Pancreas (tissue), 10 donors: ENCODE results near the gene CRIP3. TPM values are rescaled to one million over a fixed set of nuclear protein-coding genes. Genes with fewer than 3 reads are reported as not detected.

Experiments
- ATAC-seq, 4 donors: fragments of 200-7000 bp; cut with Tn5 transposase; one replicate each; pipeline versions ENCODE4 v1.8.0 to v1.9.1; 2020; ENCODE audit warnings: mild to moderate bottlenecking in 4 of 4, moderate library complexity in 4 of 4
- DNase-seq, 6 donors: peaks; one replicate each; pipeline ENCODE4 v3.0.0-alpha.2; 2020
- FAIRE-seq: peaks from 2 replicates; lab custom pipeline; 2012; peaks lifted over from hg19 to GRCh38; lab: Jason Lieb, UNC
- H3K27ac ChIP-seq, 4 donors: fragments of 200-600 bp; sonication (generic); 1 replicate in 3 of 4; 2 replicates in 1 of 4; pipeline versions ENCODE4 v1.5.0 to v1.8.0; 2020
- H3K27me3 ChIP-seq, 4 donors: fragments of 200-600 bp; one replicate each; pipeline ENCODE4 v1.8.0; 2021
- H3K36me3 ChIP-seq, 3 donors: fragments of 200-600 bp; sonication (generic) in 1 of 3; one replicate each; pipeline versions ENCODE4 v1.5.0 to v1.8.0; 2020 to 2021
- H3K4me1 ChIP-seq, 3 donors: fragments of 200-600 bp; one replicate each; pipeline ENCODE4 v1.8.0; 2021
- H3K4me3 ChIP-seq, 4 donors: fragments of 200-600 bp; sonication (generic) in 2 of 4; one replicate each; pipeline versions ENCODE4 v1.5.0 to v1.8.0; 2020 to 2021
- H3K9me3 ChIP-seq, 4 donors: fragments of 200-600 bp; one replicate each; pipeline ENCODE4 v1.8.0; 2021
- WGBS, 2 donors: extraction: QIAGEN DNeasy Blood & Tissue Kit; methylation state at CpG; one replicate each; pipeline ENCODE4 v1.1.7; 2013; 5-methylcytosine and 5-hydroxymethylcytosine counted together
- intact Hi-C, 3 donors: fragments of 100-400 bp; cut with DNase I; formaldehyde crosslinking; loops; one replicate each; pipeline versions ENCODE4 v1.11.1 to v1.14.2; 2022
- polyA plus RNA-seq, 2 donors: library from polyadenylated mRNA; stranded (reverse); fragments of 200-250 nt; gene quantifications; one replicate each; pipeline ENCODE4 v1.2.3, GENCODE V29; 2013
- total RNA-seq, 6 donors: library from RNA; stranded (reverse); fragmentation: NEBNext Ultra II Directional in 4 of 6; extraction: Animal tissue kit (Norgen Biotek cat#: 25700) in 4 of 6; gene quantifications; one replicate each; pipeline versions ENCODE4 v1.2.1 to v1.2.4, GENCODE V29; 2021 to 2023
- TF ChIP-seq, protein P1 (sequence below), 4 donors: fragments of 200-600 bp; sonication (generic) in 3 of 4; IDR thresholded peaks; one replicate each; pipeline versions ENCODE4 v1.5.0 to v1.8.0; 2021; ENCODE audit warnings: antibody characterized with exemption in 4 of 4
- donor health status: healthy with polysubstance abuse.
- donor health status: DM: no; HTN: no; CAD: no; lungs with moderate emphysema.
- donor health status: DM: no; HTN: no; CAD: no.
- donor health status: control.
- donor health status: control.
- donor health status: Bipolar disorder and iron deficiency.
- donor health status: DM: yes; HTN: yes; CAD: no.
- donor health status: DM: no; HTN: no; CAD: no.
- donor health status: DM: no; HTN: no; CAD: no.
- donor health status: DM: yes; HTN: yes; CAD: no.

CRIP3 gene
- total and polyA plus RNA-seq, 8 donors = 0.46 to 9.7 (median 2.0) TPM

DNA sequence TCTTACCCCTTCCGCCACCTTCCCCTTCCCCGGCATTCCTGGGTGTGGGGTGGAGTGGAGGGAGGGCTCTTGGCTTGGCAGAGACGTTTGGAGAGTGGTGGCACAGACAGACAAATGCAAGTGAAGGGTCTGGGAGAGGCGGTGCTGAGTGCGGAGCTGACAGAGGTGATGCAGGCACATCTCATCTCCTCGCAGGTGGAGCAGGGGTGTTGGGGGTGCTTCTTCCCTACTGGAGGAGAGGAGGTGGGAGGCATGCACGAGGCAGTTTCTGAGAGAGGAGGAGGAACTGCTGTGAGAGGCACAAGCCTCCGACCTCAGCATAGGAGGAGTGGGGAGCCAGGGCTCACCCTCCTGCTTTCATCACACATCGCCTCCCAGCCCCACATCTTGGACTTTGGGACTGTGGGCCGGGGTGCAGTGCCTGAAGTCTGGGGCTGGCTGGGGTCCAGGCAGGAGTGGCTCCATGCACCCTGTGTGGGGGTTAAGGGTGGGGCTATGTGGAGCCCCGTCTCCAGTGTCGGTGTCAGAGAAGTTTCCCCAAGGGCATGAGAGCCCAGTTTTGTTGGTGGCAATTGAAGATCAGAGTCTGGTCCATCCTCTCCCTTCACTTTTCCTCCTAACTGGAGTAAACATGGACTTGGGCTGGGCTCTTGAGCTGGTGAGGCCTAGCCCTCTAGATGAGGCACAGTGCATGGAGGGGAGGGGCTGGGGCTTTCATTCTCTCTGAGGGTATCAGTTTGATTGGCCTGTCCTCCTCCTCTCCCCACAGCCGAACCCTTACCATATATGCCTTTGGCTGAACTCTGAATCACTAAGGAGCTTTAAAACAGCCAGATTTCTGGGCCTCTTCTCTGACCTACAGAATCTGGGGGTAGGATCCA is 30.7 kb downstream of the CRIP3 start:
- no peak for FAIRE-seq
- WGBS, 2 donors = 85 to 91% methylated on average over 13 of the region's 13 CpGs
- intact Hi-C loops = no loop called here
- no peaks in the 10 kb centered on the region for H3K9me3 ChIP-seq
- H3K4me1 ChIP-seq = no peaks in the 10 kb centered on the region
- peak in 1 of 6 donors; percentile 25 for DNase-seq
- no peaks in the 10 kb centered on the region for H3K36me3 ChIP-seq
- ATAC-seq = peak in 1 of 4 donors; percentile 6
- no peak overlapping the region for H3K4me3 ChIP-seq
- TF ChIP-seq, protein P1, sequence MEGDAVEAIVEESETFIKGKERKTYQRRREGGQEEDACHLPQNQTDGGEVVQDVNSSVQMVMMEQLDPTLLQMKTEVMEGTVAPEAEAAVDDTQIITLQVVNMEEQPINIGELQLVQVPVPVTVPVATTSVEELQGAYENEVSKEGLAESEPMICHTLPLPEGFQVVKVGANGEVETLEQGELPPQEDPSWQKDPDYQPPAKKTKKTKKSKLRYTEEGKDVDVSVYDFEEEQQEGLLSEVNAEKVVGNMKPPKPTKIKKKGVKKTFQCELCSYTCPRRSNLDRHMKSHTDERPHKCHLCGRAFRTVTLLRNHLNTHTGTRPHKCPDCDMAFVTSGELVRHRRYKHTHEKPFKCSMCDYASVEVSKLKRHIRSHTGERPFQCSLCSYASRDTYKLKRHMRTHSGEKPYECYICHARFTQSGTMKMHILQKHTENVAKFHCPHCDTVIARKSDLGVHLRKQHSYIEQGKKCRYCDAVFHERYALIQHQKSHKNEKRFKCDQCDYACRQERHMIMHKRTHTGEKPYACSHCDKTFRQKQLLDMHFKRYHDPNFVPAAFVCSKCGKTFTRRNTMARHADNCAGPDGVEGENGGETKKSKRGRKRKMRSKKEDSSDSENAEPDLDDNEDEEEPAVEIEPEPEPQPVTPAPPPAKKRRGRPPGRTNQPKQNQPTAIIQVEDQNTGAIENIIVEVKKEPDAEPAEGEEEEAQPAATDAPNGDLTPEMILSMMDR (IDR thresholded peaks at IDR 0.05) = no peak
- H3K27ac ChIP-seq = no peak overlapping the region
- no peaks in the 10 kb centered on the region for H3K27me3 ChIP-seq

DNA sequence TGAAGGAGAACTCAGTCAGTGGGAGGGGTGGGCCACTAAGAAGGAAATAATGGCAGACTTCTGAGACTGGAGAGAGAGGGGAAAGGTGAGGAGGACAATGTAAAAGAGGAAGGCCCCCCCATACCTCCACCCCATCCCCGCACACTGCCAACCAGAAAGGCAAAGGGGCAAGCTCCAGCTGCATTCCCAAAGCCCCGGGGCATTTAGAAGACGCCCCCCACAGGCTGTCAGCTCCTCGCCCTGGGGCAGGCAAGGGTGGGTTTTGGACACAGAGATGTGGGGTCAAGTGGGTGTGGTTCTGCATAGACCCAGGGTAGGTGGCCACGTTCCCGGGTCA is 31.4 kb downstream of the CRIP3 start:
- no peaks in the 10 kb centered on the region for H3K27me3 ChIP-seq
- H3K9me3 ChIP-seq = no peaks in the 10 kb centered on the region
- ATAC-seq (no peak), DNase-seq (no peak), FAIRE-seq (no peak)
- 80 to 93% methylated on average over 6 of the region's 6 CpGs for WGBS, 2 donors
- intact Hi-C loops = no loop called here
- no peaks in the 10 kb centered on the region for H3K4me1 ChIP-seq
- TF ChIP-seq, protein P1 (IDR thresholded peaks at IDR 0.05) = no peak
- H3K36me3 ChIP-seq = no peaks in the 10 kb centered on the region
- H3K4me3 ChIP-seq = no peak overlapping the region
- no peak overlapping the region for H3K27ac ChIP-seq

DNA sequence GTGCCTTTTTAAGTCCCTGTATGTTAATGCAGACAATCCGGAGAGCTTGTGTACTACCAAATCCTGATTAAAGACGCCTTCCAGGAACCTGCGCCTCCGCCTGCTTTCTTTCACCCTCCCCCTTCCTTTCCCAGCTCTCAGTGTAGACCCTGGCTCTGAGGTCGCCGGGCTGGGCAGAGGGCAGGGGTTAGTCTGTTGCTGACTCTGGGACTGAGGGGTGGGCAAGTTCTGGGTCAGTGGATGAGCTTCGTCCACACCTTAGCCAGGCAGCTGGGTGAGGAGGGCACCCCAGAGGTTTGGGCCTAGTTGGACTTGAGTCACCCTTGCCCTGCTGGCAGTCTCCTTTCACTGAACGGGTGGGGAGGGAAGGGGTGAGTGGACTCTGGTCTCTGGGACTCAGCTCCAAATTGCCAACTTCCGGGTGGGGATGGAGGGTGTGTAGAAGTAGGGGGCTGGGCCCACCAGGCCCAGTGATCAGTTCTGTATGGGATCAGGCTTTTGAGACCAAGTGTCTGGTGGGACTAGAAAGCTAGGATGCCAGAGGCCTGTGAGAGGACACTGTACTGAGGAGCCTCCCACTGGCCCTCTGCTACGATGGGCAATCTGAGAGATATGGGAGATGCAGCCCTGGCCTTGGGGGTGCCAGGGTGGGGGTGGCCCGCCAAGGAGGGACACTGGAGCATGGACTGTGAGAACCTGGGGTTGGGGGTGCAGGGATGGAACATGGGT is 31.9 kb downstream of the CRIP3 start:
- H3K27me3 ChIP-seq = no peaks in the 10 kb centered on the region
- no peaks in the 10 kb centered on the region for H3K9me3 ChIP-seq
- H3K4me1 ChIP-seq = no peaks in the 10 kb centered on the region
- H3K27ac ChIP-seq = no peak overlapping the region
- WGBS, 2 donors = 88 to 92% methylated on average over 11 of the region's 11 CpGs
- intact Hi-C loops = no loop called here
- FAIRE-seq (no peak), DNase-seq (peak in 1 of 6 donors; percentile 12), ATAC-seq (no peak)
- no peaks in the 10 kb centered on the region for H3K36me3 ChIP-seq
- TF ChIP-seq, protein P1 (IDR thresholded peaks at IDR 0.05) = no peak
- H3K4me3 ChIP-seq = no peak overlapping the region

DNA sequence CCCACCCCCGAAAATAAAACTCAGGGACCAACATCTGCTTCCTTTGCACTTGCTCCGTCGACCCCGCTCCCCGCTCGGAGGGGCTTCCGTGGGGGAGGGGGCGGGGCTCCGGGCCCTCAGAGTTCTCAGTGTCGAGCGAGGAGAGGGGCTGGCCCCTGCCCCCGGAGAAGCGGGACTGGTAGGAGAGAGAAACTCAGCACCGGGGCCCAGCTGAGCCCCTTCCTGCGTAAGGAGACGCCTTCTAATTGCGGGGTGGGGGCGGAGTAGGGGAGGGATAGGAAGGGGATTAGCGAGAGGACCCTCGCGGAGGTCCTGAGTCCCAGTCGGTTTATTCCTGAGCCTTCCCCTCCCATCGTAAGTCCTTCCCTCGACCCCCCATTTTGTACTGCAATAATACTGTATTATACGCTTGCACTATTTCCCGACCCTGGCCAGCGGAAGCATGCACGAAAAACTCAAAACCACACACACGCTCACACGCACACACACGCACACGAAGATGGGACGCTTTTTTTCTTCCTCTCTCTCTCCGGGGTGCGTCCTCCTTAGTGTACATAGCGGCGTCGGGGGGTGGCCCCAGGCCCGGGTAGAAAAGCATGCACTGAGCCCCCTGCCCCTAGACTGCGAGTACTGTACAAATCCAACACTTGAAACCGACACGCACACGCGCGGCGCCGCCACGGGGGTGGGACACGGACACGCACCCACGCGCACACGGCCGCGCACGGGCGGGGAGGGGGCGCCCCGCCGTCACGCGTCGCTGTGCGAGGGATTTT is 32.6 kb downstream of the CRIP3 start:
- Histone ChIP-seq H3K27ac (no peak overlapping the region), H3K9me3 (no peaks in the 10 kb centered on the region), H3K4me1 (no peaks in the 10 kb centered on the region), H3K27me3 (no peaks in the 10 kb centered on the region), H3K4me3 (peak overlapping the region in 1 of 4 donors; percentile 46), H3K36me3 (no peaks in the 10 kb centered on the region)
- no peak for FAIRE-seq
- DNase-seq = peak in 1 of 6 donors; percentile 26
- TF ChIP-seq, protein P1 (IDR thresholded peaks at IDR 0.05) = no peak
- ATAC-seq = no peak
- intact Hi-C loops = no loop called here
- WGBS, 2 donors = 48 to 49% methylated on average over 64 of the region's 64 CpGs
